Myocyte (in vitro differentiated cells): ENCODE measurements around the gene FAM162B. TPM values are rescaled to one million over a fixed set of nuclear protein-coding genes. Genes with fewer than 3 reads are reported as not detected.
A peak's percentile ranks its signal among the peaks of the same experiment; 100 is the strongest.
"Not testable (repeated sequence)": the region's sequence is repeated elsewhere in the genome, so short reads cannot be mapped to it uniquely, and the experiment has no call there.

Source experiments
- DNase-seq: peaks from one replicate; pipeline ENCODE4 v3.0.0-alpha.2; 2012; ENCODE audit warnings: low read depth
- polyA plus RNA-seq: library from polyadenylated mRNA; unstranded; fragments of >200 nt; gene quantifications from one replicate; pipeline ENCODE4 v1.2.1, GENCODE V29; 2012; ENCODE audit warnings: missing spikeins
- total RNA-seq: library from RNA; depleted of rRNA; stranded (reverse); fragments of >200 nt; gene quantifications from 2 replicates; pipeline ENCODE4 v1.2.3, GENCODE V29; 2014

Gene FAM162B
- total RNA-seq, result not detected in 2 replicates
- polyA plus RNA-seq, result not detected

- DNase-seq, result no peak
Measured at GRCh38 chr6:116764961-116765841, at the start of gene FAM162B. FAM162B (minus strand) TSS chr6:116765719; CDS start chr6:116765576, 143 bp downstream.

- no peak for DNase-seq
Measured at GRCh38 chr6:116812051-116812650, 46.6 kb upstream of the FAM162B start.

- no peak for DNase-seq
Measured at GRCh38 chr6:116801971-116802370, 36.5 kb upstream of the FAM162B start.

- DNase-seq, result no peak
Measured at GRCh38 chr6:116799945-116800344, 34.4 kb upstream of the FAM162B start.

GRCh38 chr6:116797585-116797984 lies 32.1 kb upstream of the FAM162B start:
- no peak for DNase-seq

- no peak for DNase-seq
Measured at GRCh38 chr6:116793224-116793623, 27.7 kb upstream of the FAM162B start.

GRCh38 chr6:116783852-116784251 lies 18.3 kb upstream of the FAM162B start:
- DNase-seq, result peak; percentile 23

GRCh38 chr6:116779573-116780164 lies 14.2 kb upstream of the FAM162B start:
- peak; percentile 54 for DNase-seq

- DNase-seq, result no peak
Measured at GRCh38 chr6:116773886-116774285, 8.4 kb upstream of the FAM162B start.

GRCh38 chr6:116772450-116772849 lies 6.9 kb upstream of the FAM162B start:
- no peak for DNase-seq

- DNase-seq, result no peak
Measured at GRCh38 chr6:116767715-116768114, 2.2 kb upstream of the FAM162B start.

- DNase-seq, result no peak
Measured at GRCh38 chr6:116766506-116767176, 1.1 kb upstream of the FAM162B start.

GRCh38 chr6:116764629-116764960 lies 924 bp downstream of the FAM162B start:
- DNase-seq, result no peak

GRCh38 chr6:116763906-116764628 lies 1.5 kb downstream of the FAM162B start:
- DNase-seq, result no peak

- DNase-seq, result no peak
Measured at GRCh38 chr6:116763048-116763447, 2.5 kb downstream of the FAM162B start.

GRCh38 chr6:116762235-116762634 lies 3.3 kb downstream of the FAM162B start:
- DNase-seq, result no peak

GRCh38 chr6:116761779-116762178 lies 3.7 kb downstream of the FAM162B start:
- no peak for DNase-seq

- no peak for DNase-seq
Measured at GRCh38 chr6:116745176-116745575, 20.3 kb downstream of the FAM162B start.

GRCh38 chr6:116741571-116741970 lies 23.9 kb downstream of the FAM162B start:
- DNase-seq, result no peak

- not testable (repeated sequence) for DNase-seq
Measured at GRCh38 chr6:116740486-116740885, 25.0 kb downstream of the FAM162B start.

- no peak for DNase-seq
Measured at GRCh38 chr6:116737004-116737403, 28.5 kb downstream of the FAM162B start.
